Activated CD8-positive, alpha-beta memory T cell treated with anti-CD3 and anti-CD28 coated beads for 24 hours (primary cell): ENCODE results near the gene UQCR10.

ENCODE experiments used
- DNase-seq: peaks from one replicate; pipeline ENCODE4 v3.0.0-alpha.2; 2020

The UQCR10 gene

DNA sequence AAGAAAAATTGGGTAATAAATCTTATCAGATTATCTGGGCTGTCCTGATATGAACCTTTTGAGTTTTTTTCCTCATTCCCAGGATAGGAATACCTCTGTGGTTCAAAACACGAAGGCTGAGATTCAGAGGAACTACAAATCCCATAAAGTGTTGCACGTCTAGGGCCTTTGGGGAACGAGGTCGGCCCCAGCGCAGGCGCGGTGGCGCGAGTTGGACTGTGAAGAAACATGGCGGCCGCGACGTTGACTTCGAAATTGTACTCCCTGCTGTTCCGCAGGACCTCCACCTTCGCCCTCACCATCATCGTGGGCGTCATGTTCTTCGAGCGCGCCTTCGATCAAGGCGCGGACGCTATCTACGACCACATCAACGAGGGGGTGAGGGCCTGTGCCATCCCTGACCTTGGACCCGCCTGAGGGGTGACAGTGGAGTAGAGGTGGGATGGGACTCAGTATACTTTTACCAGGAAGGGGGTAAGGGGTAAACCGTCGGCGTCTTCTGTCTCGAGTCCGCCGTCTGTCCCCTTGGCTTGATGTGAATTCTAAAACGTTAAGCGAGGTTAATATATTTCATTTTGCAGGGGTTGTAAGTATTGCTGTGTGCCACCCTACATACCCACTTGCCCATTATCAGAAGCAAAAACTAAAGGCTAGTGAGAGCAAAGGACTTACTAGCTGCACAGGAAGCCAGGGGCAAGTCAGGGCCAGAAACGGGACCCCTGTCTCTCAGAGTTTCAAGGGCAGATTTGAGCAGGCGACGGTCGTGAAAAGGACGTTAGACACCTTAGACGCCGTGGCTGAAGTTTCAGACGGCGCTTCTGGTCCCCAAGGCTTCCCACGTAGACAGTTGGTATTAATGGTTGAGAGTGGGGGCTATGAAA lies at the start of gene UQCR10:
Gene UQCR10 (plus strand): TSS at position 199 of the 881 bp plus-strand sequence. CDS start 30 bp downstream, at position 229.
- DNase-seq: peak; percentile 94

DNA sequence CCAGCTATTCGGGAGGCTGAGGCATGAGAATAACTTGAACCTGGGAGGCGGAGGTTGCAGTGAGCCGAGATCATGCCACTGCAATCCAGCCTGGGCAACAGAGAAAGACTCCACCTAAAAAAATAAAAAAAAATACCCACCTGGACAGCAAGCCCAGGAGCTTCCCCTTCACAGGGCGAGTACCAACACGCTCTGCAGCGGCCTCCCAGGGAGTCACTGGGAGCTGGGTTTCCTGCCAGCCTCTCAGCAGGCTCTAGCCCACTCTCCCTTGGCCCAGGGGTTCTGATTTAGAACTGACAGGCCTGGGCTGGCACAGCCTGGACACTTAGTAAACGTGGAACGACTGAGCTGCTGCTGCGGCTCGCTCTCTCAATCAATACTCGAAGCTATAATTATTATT lies 49.4 kb upstream of the UQCR10 start:
- DNase-seq: no peak

DNA sequence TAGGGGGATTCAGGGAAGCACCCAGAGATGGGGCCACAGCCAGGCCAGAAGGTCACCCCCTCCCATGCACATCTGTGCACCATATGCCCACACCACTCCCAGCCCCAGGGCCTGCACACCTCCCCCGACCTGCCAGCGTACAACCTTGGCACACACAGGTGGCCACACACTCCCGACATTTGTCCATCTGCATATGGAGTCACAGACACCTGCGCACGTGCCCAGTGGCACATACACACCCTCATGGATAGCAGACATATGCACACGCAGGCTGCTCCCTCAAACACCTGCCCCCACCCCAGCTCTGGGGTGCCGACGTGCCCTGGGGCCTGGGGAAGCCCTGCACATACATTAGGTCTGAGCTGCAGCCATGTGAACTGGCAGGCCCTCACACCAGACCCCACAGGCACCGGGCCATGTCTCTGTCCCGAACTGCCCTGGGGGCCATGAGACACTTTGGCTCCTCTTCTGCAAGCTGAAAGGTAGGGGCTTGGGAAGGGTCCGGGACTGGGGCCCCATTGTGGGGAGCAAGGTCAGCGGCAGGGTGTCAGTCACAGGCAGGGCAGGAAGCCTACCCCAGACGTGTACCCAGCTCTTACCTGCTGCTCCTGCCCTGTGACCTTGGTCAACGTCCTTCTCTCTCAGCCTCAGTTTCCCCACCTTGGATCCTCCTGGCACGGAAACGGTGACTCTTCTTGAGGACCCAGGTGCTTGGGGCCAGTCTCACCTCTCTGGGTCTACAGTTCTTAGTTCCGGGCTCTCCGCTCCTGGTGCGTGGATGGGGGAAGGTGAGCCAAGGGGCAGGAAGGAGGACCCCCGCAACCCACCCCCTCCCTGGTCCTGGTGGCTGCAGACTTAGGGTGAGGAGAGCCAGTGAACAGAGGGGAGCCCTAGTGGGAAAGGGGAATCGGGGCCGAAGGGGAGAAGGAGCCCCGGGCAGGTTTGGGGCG lies 47.9 kb upstream of the UQCR10 start:
- DNase-seq: no peak

DNA sequence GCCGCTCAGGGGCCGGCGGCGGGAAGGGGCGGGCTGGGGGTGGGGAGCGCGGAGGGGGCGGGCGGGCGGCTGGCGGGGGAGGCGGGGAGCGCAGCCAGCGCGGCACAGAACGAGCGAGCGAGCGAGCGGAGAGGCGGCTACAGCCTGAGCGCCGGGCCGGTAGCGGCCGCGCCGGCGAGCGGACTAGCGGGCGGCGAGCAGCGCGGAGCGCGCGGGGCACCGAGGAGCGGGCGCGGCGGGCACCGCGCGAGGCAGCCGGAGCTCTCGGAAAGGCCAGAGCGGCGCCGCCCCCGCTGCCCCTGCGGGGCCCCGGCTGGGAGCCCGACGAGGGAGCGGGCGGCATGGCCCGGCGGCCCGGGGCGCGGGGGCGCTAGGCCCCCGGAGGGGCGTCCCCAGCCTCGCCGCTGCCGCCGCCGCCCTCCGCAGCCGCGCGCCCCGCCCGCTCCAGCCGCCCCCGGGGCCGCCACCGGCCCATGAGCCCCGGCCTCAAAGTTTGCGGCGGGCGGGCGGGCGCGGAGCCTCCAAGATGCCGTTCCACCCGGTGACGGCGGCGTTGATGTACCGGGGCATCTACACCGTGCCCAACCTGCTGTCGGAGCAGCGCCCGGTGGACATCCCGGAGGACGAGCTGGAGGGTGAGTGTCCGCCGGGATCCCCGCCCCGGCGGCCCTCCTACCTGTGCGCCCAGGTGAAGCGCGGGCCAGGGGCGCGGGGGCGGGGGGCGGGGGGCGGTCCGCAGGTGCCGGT lies 47.1 kb upstream of the UQCR10 start, which contains the start of gene CABP7:
Gene CABP7 (plus strand): TSS at position 105 of the 747 bp plus-strand sequence. CDS start 422 bp downstream, at position 527.
- DNase-seq: no peak

DNA sequence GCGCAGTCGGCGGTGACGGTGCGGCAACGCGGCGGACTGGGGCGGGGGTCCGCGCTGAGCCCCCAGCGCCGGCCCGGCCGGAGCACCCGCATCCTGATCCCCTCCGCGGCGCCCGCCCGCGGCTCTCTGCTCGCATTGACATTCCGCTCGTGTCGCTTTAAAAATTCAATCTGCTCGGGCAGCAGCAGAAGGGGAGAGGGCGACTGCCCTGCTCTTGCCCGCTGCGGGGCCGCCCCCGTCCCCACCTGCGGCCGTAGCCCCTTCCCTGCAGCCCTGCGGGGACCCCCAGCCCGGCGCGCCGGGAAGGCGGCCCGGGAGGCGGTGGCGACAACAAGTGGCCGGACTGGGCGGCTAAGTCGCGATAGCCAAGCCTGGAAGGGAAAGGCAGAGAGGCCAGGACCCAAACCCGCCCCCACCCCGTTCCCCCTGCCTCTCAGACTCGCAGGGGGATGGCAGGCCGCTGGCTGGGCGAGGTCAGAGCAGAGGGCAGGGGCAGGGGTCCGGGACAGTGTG lies 46.3 kb upstream of the UQCR10 start:
- no peak for DNase-seq

DNA sequence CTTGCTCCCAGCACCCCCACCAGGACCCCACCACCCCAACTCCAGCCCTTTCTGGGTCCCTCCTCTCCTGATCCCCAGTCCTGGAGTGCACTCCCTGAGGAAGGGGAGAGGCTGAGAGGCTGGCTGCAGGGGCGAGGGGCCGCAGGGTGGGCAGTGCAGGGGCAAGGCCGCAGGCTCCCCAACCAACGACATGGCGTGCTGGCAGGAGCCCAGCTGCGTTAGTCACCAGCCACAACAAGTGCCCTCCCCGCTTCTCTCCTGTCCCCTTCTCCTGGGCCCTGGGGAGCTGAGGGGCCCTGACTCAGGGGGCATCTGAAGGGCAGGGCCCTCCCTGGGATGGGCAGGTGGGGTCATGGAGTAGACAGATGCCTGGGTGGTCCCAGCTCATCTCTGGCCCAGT lies 45.0 kb upstream of the UQCR10 start:
- DNase-seq: no peak

DNA sequence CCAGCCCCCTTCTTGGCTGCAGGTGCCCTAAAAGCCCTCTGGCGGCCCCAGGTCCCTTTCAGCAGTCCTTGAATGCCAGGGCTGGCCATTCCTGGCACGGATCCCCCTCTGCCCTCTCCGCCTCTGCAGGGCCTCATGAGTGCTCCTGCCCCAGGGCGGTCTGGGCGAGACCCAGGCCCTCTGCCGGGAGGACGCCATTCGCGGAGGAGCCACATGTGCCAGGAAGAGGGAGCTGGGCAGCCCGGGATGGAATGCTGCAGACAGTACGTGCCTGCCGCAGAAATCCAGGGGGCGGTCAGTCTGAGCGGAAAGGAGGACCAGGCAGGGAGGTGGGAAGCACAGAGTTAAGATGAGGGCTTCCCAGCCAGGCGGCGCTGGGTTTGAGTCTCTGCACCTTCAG lies 44.6 kb upstream of the UQCR10 start:
- DNase-seq: no peak

DNA sequence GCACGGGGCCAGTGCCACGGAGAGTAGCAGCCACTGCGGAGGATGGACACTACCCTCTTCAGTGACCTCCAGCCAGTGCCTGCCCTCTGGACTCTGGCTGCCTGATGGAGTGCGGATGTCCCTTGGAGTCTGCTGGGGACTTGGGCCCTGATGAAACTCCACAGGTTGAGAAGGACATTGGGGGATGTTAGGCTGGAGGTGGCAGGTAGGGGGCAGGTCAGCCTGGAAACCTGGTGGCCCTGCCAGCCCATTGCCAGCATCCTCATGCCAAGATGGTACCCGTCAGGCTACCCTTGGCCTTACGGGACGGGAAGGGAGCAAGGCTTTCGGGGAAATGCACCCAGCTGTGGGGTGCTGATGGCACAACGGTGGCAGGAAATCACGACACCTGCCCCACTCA lies 43.4 kb upstream of the UQCR10 start:
- DNase-seq: no peak

DNA sequence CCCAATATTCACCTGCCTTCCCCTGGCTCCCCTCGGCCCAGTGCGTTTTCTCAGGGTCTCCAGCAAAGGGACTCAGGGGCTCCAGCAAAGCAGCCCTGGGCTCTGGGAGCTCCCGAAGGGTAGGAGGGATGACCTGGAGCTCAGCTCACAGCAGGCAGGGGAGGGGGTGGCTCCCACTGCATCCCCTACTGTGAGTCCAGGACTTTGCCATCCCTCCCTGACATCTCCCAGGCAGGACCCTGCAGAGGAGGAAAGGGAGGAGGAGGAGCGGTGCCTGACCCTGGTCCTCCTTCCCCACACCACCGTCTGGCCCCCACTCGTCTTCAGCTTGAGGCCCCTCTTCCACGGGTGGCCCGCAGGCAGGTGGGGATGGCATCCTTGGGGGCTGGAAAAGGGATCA lies 42.3 kb upstream of the UQCR10 start:
- no peak for DNase-seq

DNA sequence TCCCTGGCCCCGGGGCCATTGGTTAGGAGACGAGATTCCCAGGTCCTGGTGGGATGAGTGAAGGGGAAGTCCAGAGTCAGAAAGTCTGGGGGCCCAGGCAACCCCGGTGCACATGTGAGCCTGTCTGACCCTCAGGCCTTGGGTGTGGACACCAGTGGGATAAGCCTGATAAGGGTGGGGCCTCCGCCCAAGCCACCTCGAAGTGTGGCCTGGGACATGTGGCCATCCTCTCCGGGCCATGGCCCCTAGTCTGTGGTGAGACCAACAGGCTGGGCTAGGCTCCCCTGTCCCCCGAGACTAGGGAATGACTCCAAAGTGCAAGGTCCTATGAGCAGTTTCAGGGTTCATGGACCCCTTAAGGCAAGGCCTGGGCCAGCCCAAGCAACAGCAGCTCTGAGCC lies 41.1 kb upstream of the UQCR10 start:
- no peak for DNase-seq

DNA sequence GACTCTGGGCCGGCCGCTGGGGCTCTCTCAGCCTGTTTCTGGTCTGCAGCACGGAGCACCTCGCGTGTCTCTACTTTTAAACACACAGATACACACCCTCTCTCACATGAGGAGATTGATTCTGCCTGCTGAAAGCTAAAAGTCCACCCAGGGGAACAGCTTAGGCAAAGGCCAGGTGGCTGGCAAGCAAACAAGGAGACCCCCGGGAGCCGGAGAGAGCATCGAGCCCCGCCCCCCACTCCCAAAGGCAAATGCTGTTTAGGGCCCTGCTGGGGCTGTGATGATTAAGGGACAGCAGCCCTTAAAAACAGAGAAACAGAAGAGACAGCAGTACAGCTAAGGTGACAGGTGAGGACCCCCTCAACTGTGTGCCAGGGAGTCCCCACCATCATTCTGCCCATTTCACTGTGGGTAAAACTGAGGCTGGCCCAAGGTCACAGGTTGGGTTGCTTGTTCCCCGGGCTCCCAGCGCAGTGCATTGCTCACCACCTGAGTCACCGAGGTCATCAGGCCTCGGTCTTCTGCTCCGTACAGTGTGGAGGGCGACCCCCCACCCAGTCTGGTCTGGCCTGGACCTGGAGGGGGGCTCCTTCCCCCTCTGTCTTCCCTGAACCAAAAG lies 40.5 kb upstream of the UQCR10 start:
- no peak for DNase-seq

DNA sequence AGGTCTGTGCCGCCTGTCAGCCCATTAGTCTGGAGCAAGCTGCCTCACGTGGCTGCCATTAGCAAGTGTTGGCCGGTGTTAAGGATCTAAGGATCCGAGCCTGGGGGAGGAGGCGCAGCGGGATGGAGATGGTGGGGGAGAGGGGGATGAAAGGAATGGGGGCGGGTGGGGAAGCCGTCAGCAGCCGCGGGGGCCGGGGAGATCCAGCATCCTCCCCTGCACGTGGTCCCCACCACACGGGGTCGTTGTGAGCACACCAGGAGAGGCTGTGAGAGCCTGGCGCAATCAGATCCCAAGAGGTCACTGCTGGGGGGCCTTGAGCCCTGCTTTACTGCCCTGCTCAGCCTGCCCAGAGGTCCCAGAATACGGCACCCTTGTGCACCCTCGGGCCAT lies 40.0 kb upstream of the UQCR10 start:
- DNase-seq: no peak

DNA sequence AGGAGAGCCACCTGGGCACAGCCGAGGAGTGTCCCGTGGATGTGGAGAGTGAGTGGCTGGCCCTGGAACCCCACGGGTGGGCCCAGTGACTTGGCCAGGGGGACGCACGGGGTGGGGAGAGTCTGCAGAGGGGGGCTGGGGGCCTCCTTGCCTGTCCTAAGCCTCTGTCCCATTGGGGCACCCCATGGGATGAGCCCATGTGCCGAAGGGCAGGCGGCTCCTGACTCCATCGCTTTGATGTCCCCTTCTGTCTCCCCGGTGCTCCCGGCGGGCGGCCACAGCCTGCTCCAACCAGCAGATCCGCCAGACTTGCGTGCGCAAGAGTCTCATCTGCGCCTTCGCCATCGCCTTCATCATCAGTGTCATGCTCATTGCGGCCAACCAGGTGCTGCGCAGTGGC lies 38.0 kb upstream of the UQCR10 start:
- DNase-seq: no peak

DNA sequence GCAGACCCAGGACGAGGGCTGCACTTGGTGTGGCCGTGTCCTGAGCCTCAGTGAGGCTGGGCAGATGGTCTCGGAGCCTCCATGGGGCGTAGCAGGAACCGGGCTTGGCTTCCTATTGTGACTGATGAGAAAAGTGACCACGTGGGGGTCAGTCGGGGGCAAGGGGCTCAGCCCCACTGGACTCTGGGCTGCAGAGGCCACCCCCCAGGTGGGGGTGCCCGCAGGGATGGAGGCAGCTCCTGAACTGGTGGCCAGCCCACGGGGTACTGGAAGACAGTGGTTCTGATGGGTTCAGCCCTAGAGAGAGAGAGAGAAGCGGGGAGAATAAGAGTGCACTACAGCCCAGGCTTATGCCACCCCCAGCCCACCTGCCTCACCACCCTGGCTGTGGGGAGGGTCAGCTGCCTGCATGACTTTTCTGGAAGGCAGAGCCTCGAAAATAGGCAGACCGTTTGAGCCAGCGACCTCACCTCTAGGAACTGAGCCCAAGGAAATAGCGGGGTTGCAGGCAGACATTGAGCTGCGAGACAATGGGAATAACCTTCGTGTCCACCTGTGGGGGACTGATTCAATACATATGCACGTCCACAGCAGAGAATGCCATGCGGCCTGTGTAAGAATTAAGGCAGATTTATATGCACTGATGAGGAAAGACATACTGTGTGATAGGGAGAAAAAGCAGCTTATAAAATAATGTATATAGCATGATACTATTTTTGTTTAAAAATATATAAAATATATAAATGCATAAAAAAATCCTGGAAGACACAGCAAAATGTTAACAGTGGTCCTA lies 35.9 kb upstream of the UQCR10 start:
- no peak for DNase-seq

DNA sequence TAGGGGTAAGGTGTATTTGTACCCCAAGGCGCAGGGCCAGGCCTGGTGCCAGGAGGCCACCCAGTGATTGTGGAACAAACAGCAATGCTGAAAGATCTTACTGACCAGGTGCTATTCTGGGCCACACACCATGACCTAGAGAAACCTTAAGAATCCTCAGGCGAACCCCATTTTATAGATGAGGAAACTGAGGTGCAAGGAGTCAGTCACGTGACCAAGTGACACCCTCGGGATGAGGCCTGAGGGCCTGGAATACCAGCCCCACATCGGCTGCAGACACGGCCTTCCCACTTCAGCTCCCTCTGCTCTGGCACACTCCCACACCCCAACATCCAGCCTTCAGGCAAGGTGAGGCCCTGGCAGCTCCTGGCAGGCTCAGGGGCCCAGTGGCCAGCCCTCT lies 34.3 kb upstream of the UQCR10 start:
- DNase-seq: no peak

DNA sequence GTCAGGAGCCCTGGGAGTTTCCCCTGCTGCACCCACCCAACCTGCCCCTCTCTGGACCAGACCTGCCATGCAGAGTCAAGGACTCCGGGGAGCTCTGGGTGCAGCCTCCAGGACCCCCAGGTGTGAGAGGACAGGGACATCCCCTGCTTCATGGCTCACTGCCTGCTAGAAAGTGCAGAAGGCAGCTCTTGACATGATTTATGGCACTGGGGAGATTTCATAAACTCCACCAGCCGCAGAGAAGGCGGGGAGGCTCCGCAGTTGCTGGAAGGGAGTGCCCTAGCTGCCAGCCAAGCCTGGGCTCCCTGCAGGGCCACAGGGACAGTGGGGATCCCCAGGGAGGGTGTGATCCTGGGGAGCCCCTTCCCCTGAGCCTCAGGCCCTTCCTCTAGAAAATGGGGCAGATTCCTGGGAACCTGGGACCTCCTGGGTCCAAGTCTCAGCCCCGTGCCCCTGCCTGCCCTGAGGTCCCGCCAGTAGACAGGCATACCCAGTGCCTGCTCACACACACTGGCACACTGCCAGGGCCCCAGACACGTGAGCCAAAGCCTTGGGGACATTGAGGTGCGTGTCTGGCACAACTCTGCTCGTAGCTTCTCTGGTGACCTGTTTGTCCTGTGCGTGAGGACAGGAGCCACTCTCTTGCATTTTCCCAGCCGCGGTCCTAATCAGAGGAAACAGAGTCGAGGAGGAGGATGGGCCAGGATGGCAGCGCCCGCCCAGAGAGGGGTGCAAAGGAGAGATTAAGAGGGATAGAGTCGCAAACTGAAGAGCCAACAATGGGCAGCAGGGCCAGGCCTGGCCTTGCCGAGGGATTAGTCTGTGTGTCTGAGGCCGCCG lies 33.6 kb upstream of the UQCR10 start:
- DNase-seq: no peak

DNA sequence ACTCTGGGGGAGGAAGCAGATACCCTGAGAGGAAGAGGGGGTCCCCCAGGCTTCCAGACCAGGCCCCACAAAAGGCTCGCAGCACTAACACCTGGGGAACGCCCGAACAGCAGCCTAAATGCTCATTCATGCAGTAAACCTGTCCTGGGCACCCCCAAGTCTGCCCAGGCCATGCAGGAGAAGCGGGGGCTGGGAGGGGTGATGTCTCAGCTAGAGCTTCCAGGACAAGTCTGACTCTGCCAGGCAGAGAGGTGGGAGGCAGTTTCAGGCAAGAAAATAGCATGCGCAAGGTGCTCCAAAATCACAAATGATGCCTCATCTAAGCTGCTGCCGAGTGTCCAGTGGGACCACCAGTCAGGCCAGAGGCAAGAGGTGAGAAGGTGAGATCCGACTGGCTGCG lies 32.8 kb upstream of the UQCR10 start:
- no peak for DNase-seq

DNA sequence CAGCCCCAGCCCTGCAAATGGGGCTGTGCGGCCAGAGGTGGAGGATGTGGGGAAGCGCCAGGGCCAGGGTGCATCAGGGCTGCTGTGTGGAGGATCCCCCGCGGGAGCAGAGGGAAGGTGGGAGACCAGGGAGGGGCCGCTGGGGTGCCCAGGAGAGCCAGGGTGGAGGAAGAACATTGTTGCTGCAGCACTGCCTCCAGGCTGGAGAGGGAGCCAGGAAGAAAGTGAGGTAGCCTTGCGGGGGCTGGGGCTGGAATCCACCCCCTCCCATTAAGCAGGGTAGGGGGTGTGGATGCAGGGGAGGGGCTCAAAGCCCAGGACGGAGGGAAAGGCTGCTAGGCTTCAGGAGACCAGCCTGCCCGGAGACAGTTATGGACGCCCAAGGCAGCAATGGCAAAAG lies 32.3 kb upstream of the UQCR10 start:
- DNase-seq: no peak

DNA sequence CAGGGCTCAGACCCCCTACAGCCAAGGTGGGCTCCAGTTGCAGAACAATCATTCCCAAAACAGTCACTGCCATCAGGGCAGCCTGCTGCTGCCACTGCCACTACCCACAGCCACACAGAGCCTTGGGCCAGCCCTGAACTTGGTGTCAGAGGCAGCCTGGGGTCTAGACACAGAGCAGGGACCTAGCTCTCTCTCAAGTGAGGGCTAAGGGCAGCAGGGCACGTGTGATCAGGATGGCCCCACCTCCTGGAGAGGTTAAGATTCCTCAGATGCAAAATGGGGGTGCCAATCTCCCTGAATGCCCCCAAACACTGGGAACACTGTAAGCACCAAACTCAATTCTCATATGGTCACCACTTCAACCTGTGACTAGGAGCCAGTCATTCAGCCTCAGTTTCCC lies 31.8 kb upstream of the UQCR10 start:
- no peak for DNase-seq
